GM12878 (cell line): ENCODE results near the gene DPP6. TPM values are rescaled to one million over a fixed set of nuclear protein-coding genes. Genes with fewer than 3 reads are reported as not detected.

Source experiments
- ATAC-seq: fragments of 200-7000 bp; cut with Tn5 transposase; 3 replicates; pipeline ENCODE4 v1.9.1; 2020; ENCODE audit warnings: mild to moderate bottlenecking, moderate library complexity
- BruUV-seq: library from RNA; stranded (reverse); fragments of 400-500 nt; replicated peaks from 2 replicates; lab custom pipeline; 2021; lab: Mats Ljungman, UMichigan
- CTCF ChIA-PET: fragments of 300-600 bp; sonication (Branson Sonifier 250); formaldehyde crosslinking; extraction: SDS; loops from one replicate; lab custom pipeline; 2021; ENCODE audit warnings: inconsistent platforms; lab: Yijun Ruan, JAX
- POLR2A ChIA-PET: fragments of 350-600 bp; formaldehyde crosslinking; extraction: SDS; loops from one replicate; lab custom pipeline; 2021; ENCODE audit warnings: inconsistent platforms; lab: Charles Lee
- RAD21 ChIA-PET: fragments of 300-600 bp; sonication (Branson Sonifier 250); formaldehyde crosslinking; loops from one replicate; lab custom pipeline; 2023; ENCODE audit warnings: antibody characterized with exemption; ENCODE audit not compliant: unreplicated experiment; lab: Charles Lee
- SMC1A ChIA-PET: fragments of 300-600 bp; sonication (Branson Sonifier 250); formaldehyde crosslinking; loops from one replicate; lab custom pipeline; 2023; ENCODE audit not compliant: unreplicated experiment, uncharacterized antibody; lab: Charles Lee
- DNase-seq: peaks from one replicate; pipeline ENCODE4 v3.0.0-alpha.2; 2011; ENCODE audit warnings: low read depth, low spot score
- FAIRE-seq: peaks from 3 replicates; lab custom pipeline; 2011; peaks lifted over from hg19 to GRCh38; lab: Jason Lieb, UNC
- H2AFZ ChIP-seq: 2 replicates; pipeline ENCODE4 v1.6.0; 2011; ENCODE audit warnings: low read depth, low read length, control low read depth; ENCODE audit not compliant: control insufficient read depth
- H3K27ac ChIP-seq: 2 replicates; pipeline ENCODE4 v1.5.1; 2011; ENCODE audit warnings: control low read depth; ENCODE audit not compliant: control insufficient read depth, insufficient read depth
- H3K27me3 ChIP-seq, 2 experiments: replicated peaks in 1 of 2; 2 replicates each; pipeline versions ENCODE4 v1.6.0 to v1.6.1; 2011; ENCODE audit warnings: low read length in 1 of 2; ENCODE audit not compliant: control insufficient read depth in 2 of 2, insufficient read depth in 2 of 2
- H3K36me3 ChIP-seq, 2 experiments: 2 replicates each; pipeline ENCODE4 v1.5.1; 2011; ENCODE audit warnings: low read length in 1 of 2; ENCODE audit not compliant: control insufficient read depth in 2 of 2, insufficient read depth in 2 of 2
- H3K4me1 ChIP-seq: 2 replicates; pipeline ENCODE4 v1.6.1; 2011; ENCODE audit warnings: mild to moderate bottlenecking, low read length, moderate library complexity, mixed read lengths; ENCODE audit not compliant: control insufficient read depth, insufficient read depth
- H3K4me2 ChIP-seq: 2 replicates; pipeline ENCODE4 v1.6.0; 2011; ENCODE audit warnings: control low read depth; ENCODE audit not compliant: control insufficient read depth, insufficient read depth
- H3K4me3 ChIP-seq: fragments of 200-600 bp; sonication (generic); 2 replicates; pipeline ENCODE4 v1.5.1; 2016
- H3K79me2 ChIP-seq: 2 replicates; pipeline ENCODE4 v1.6.0; 2011; ENCODE audit warnings: low read length; ENCODE audit not compliant: control insufficient read depth, insufficient read depth
- H3K9ac ChIP-seq: 2 replicates; pipeline ENCODE4 v1.8.0; 2011; ENCODE audit warnings: low read length, control low read depth, mixed read lengths; ENCODE audit not compliant: control insufficient read depth, insufficient read depth
- H3K9me3 ChIP-seq: replicated peaks from 3 replicates; pipeline ENCODE4 v1.5.1; 2011; ENCODE audit warnings: mild to moderate bottlenecking, low read length; ENCODE audit not compliant: control insufficient read depth, insufficient read depth
- H4K20me1 ChIP-seq: 2 replicates; pipeline ENCODE4 v1.6.0; 2011; ENCODE audit not compliant: control insufficient read depth, insufficient read depth
- IRF4 ChIP-seq: IDR thresholded peaks from 2 replicates; pipeline ENCODE4 v1.6.1; 2011; ENCODE audit warnings: low read depth, low read length
- NFXL1 ChIP-seq: fragments of 450-650 bp; IDR thresholded peaks from 2 replicates; pipeline ENCODE4 v1.6.1; 2017; ENCODE audit warnings: antibody characterized with exemption, mild to moderate bottlenecking, borderline replicate concordance
- PAX8 ChIP-seq: fragments of 450-650 bp; IDR thresholded peaks from 2 replicates; pipeline ENCODE4 v1.6.1; 2017; ENCODE audit warnings: mild to moderate bottlenecking, moderate library complexity
- SMAD1 ChIP-seq: fragments of 450-650 bp; IDR thresholded peaks from 2 replicates; pipeline ENCODE4 v1.6.1; 2018; ENCODE audit warnings: mild to moderate bottlenecking, low read depth; ENCODE audit not compliant: partially characterized antibody
- TBL1XR1 ChIP-seq: IDR thresholded peaks from 2 replicates; pipeline ENCODE4 v1.6.1; 2012; ENCODE audit warnings: low read depth, low read length, improper control_type of control experiment
- ZNF622 ChIP-seq: fragments of 450-650 bp; IDR thresholded peaks from 2 replicates; pipeline ENCODE4 v1.6.1; 2017; ENCODE audit warnings: mild to moderate bottlenecking, inconsistent platforms
- WGBS: methylation state at CpG from one replicate; pipeline ENCODE4 v1.1.6; 2016; ENCODE audit warnings: low lambda C conversion rate; ENCODE audit not compliant: insufficient replicate concordance, insufficient coverage; ENCODE audit errors: missing lambda C conversion rate; 5-methylcytosine and 5-hydroxymethylcytosine counted together
- in situ Hi-C: fragments of 300-500 bp; cut with MboI; formaldehyde crosslinking; loops from 9 replicates; pipeline ENCODE4 v1.14.3; 2018; ENCODE audit warnings: mixed read lengths
- intact Hi-C: fragments of 100-400 bp; cut with micrococcal nuclease; formaldehyde crosslinking; loops from one replicate; pipeline ENCODE4 v1.14.2; 2022; ENCODE audit not compliant: unreplicated experiment
- polyA plus RNA-seq, 11 experiments: library from polyadenylated mRNA; depleted of rRNA in 4 of 11; unstranded in 6 of 11; stranded (reverse) in 5 of 11; fragments of >200 nt; fragmentation: Nextera tagmentation in 4 of 11; fragmentation: Illumina TruSeq in 1 of 11; extraction: Ambion mirVana in 4 of 11; extraction: Trizol in 1 of 11; gene quantifications; 1 replicate in 1 of 11; 2 replicates in 10 of 11; pipeline versions ENCODE4 v1.2.1 to v1.2.3, GENCODE V29; 2011 to 2016; ENCODE audit warnings: inconsistent platforms in 2 of 11, missing spikeins in 2 of 11, low read depth in 1 of 11
- total RNA-seq, 4 experiments: library from RNA; depleted of rRNA in 3 of 4; stranded (reverse); fragments of >200 nt in 3 of 4; fragmentation: Illumina TruSeq in 1 of 4; extraction: Trizol in 1 of 4; gene quantifications; 2 replicates each; pipeline versions ENCODE4 v1.2.1 to v1.2.3, GENCODE V29; 2013 to 2021
- TF ChIP-seq, protein P1 (sequence below): IDR thresholded peaks from 2 replicates; pipeline ENCODE4 v1.6.1; 2012; ENCODE audit warnings: low read depth, low read length, improper control_type of control experiment
- TF ChIP-seq, protein P2 (sequence below): fragments of 450-650 bp; formaldehyde crosslinking; IDR thresholded peaks from 2 replicates; pipeline ENCODE4 v1.4.0; 2022; ENCODE audit warnings: mild to moderate bottlenecking, moderate library complexity
- TF ChIP-seq, protein P3 (sequence below), 3 experiments: IDR thresholded peaks in 2 of 3; conservative IDR thresholded peaks in 1 of 3; 2 replicates each; pipeline ENCODE4 v1.5.1; 2011; ENCODE audit warnings: low read depth in 3 of 3, low read length in 3 of 3, mild to moderate bottlenecking in 3 of 3, control low read depth in 2 of 3, moderate library complexity in 2 of 3, inconsistent platforms in 1 of 3, mixed read lengths in 1 of 3; ENCODE audit not compliant: control insufficient read depth in 2 of 3, insufficient read depth in 1 of 3; ENCODE audit errors: extremely low read depth in 1 of 3
- TF ChIP-seq, protein P4 (sequence below): fragments of 450-650 bp; IDR thresholded peaks from 2 replicates; pipeline ENCODE4 v1.6.1; 2017; ENCODE audit warnings: low read depth, mild to moderate bottlenecking, moderate library complexity
- TF ChIP-seq, protein P5 (sequence below): fragments of 450-650 bp; IDR thresholded peaks from 2 replicates; pipeline ENCODE4 v1.6.1; 2017; ENCODE audit warnings: antibody characterized with exemption, mild to moderate bottlenecking, moderate library complexity
- TF ChIP-seq, protein P6 (sequence below): fragments of 450-650 bp; IDR thresholded peaks from 2 replicates; pipeline ENCODE4 v1.6.1; 2017; ENCODE audit warnings: mild to moderate bottlenecking, low read depth, inconsistent platforms; ENCODE audit not compliant: poor library complexity, severe bottlenecking

The DPP6 gene
- total and polyA plus RNA-seq, 10 of the 15 experiments (the other 5 are each of a cell fraction or from before 2014, with no cell fraction given): not detected

DNA sequence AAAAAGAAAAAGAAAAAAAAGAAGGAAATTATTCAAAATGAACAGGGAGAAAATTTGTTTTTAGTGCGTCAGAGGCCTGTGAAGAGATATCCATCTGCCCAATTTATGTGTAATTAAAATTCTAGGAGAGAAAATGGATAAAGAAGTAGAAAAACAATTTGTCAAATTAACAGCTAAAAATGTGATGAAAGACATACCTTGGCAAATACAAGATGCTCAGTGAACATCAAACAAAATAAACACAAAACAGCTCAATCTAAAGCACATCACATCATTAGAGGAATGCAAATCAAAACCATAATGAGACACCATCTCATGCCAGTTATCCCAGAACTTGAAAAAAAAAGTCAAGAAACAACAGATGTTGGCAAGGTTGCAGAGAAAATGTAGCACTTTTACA is 477.9 kb downstream of the DPP6 start:
- CTCF ChIA-PET: interaction anchor here (0.7 kb wide), 1 partner anchor 62 kb away, joined by 3 read pairs; no protein-coding TSS in a partner anchor
- no TSS peak for BruUV-seq
- TF ChIP-seq SMAD1 (no peak), PAX8 (no peak), NFXL1 (no peak), ZNF622 (no peak), IRF4 (no peak), TBL1XR1 (no peak)
- TF ChIP-seq, protein P1, sequence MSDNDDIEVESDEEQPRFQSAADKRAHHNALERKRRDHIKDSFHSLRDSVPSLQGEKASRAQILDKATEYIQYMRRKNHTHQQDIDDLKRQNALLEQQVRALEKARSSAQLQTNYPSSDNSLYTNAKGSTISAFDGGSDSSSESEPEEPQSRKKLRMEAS: no peak
- TF ChIP-seq, protein P2, sequence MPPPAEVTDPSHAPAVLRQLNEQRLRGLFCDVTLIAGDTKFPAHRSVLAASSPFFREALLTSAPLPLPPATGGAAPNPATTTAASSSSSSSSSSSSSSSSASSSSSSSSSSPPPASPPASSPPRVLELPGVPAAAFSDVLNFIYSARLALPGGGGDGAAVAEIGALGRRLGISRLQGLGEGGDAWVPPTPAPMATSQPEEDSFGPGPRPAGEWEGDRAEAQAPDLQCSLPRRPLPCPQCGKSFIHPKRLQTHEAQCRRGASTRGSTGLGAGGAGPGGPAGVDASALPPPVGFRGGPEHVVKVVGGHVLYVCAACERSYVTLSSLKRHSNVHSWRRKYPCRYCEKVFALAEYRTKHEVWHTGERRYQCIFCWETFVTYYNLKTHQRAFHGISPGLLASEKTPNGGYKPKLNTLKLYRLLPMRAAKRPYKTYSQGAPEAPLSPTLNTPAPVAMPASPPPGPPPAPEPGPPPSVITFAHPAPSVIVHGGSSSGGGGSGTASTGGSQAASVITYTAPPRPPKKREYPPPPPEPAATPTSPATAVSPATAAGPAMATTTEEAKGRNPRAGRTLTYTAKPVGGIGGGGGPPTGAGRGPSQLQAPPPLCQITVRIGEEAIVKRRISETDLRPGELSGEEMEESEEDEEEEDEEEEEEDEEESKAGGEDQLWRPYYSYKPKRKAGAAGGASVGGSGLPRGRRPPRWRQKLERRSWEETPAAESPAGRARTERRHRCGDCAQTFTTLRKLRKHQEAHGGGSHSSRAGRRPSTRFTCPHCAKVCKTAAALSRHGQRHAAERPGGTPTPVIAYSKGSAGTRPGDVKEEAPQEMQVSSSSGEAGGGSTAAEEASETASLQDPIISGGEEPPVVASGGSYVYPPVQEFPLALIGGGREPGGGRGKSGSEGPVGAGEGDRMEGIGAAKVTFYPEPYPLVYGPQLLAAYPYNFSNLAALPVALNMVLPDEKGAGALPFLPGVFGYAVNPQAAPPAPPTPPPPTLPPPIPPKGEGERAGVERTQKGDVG (CRISPR knock-in tag): no peak
- TF ChIP-seq, protein P3, sequence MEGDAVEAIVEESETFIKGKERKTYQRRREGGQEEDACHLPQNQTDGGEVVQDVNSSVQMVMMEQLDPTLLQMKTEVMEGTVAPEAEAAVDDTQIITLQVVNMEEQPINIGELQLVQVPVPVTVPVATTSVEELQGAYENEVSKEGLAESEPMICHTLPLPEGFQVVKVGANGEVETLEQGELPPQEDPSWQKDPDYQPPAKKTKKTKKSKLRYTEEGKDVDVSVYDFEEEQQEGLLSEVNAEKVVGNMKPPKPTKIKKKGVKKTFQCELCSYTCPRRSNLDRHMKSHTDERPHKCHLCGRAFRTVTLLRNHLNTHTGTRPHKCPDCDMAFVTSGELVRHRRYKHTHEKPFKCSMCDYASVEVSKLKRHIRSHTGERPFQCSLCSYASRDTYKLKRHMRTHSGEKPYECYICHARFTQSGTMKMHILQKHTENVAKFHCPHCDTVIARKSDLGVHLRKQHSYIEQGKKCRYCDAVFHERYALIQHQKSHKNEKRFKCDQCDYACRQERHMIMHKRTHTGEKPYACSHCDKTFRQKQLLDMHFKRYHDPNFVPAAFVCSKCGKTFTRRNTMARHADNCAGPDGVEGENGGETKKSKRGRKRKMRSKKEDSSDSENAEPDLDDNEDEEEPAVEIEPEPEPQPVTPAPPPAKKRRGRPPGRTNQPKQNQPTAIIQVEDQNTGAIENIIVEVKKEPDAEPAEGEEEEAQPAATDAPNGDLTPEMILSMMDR (IDR thresholded peaks at IDR 0.05 in 2 of 3, conservative IDR thresholded peaks at IDR 0.05 in 1 of 3; ENCODE audit: control insufficient read depth in 2 of 3, extremely low read depth in 1 of 3, insufficient read depth in 1 of 3, low read depth in 3 of 3, low read length in 3 of 3): no peak
- TF ChIP-seq, protein P4, sequence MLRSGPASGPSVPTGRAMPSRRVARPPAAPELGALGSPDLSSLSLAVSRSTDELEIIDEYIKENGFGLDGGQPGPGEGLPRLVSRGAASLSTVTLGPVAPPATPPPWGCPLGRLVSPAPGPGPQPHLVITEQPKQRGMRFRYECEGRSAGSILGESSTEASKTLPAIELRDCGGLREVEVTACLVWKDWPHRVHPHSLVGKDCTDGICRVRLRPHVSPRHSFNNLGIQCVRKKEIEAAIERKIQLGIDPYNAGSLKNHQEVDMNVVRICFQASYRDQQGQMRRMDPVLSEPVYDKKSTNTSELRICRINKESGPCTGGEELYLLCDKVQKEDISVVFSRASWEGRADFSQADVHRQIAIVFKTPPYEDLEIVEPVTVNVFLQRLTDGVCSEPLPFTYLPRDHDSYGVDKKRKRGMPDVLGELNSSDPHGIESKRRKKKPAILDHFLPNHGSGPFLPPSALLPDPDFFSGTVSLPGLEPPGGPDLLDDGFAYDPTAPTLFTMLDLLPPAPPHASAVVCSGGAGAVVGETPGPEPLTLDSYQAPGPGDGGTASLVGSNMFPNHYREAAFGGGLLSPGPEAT: no peak
- TF ChIP-seq, protein P5, sequence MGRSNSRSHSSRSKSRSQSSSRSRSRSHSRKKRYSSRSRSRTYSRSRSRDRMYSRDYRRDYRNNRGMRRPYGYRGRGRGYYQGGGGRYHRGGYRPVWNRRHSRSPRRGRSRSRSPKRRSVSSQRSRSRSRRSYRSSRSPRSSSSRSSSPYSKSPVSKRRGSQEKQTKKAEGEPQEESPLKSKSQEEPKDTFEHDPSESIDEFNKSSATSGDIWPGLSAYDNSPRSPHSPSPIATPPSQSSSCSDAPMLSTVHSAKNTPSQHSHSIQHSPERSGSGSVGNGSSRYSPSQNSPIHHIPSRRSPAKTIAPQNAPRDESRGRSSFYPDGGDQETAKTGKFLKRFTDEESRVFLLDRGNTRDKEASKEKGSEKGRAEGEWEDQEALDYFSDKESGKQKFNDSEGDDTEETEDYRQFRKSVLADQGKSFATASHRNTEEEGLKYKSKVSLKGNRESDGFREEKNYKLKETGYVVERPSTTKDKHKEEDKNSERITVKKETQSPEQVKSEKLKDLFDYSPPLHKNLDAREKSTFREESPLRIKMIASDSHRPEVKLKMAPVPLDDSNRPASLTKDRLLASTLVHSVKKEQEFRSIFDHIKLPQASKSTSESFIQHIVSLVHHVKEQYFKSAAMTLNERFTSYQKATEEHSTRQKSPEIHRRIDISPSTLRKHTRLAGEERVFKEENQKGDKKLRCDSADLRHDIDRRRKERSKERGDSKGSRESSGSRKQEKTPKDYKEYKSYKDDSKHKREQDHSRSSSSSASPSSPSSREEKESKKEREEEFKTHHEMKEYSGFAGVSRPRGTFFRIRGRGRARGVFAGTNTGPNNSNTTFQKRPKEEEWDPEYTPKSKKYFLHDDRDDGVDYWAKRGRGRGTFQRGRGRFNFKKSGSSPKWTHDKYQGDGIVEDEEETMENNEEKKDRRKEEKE: no peak
- TF ChIP-seq, protein P6, sequence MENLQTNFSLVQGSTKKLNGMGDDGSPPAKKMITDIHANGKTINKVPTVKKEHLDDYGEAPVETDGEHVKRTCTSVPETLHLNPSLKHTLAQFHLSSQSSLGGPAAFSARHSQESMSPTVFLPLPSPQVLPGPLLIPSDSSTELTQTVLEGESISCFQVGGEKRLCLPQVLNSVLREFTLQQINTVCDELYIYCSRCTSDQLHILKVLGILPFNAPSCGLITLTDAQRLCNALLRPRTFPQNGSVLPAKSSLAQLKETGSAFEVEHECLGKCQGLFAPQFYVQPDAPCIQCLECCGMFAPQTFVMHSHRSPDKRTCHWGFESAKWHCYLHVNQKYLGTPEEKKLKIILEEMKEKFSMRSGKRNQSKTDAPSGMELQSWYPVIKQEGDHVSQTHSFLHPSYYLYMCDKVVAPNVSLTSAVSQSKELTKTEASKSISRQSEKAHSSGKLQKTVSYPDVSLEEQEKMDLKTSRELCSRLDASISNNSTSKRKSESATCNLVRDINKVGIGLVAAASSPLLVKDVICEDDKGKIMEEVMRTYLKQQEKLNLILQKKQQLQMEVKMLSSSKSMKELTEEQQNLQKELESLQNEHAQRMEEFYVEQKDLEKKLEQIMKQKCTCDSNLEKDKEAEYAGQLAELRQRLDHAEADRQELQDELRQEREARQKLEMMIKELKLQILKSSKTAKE: no peak

More for the DNA sequence above, 477.9 kb downstream of the DPP6 start:
- in situ Hi-C loops (no loop called here), intact Hi-C loops (no loop called here)
- ATAC-seq (no peak), FAIRE-seq (no peak), DNase-seq (no peak)
- RAD21 ChIA-PET: no interaction called here
- no peaks in the 10 kb centered on the region for H4K20me1 ChIP-seq
- H3K27ac ChIP-seq: no peak overlapping the region
- no peak overlapping the region for H3K4me3 ChIP-seq
- no peaks in the 10 kb centered on the region for H3K36me3 ChIP-seq
- WGBS: 39% methylated on average over 1 of the region's 1 CpG
- H3K4me2 ChIP-seq: no peak overlapping the region
- POLR2A ChIA-PET: no interaction called here
- H3K27me3 ChIP-seq: no peaks in the 10 kb centered on the region
- H3K79me2 ChIP-seq: no peaks in the 10 kb centered on the region
- SMC1A ChIA-PET: no interaction called here
- no peak overlapping the region for H3K9ac ChIP-seq
- H2AFZ ChIP-seq: no peak overlapping the region
- no peaks in the 10 kb centered on the region for H3K4me1 ChIP-seq
- no peaks in the 10 kb centered on the region for H3K9me3 ChIP-seq
